Superior temporal gyrus (tissue), 1 donor: ENCODE results near the gene FREM2.

ENCODE experiments used
- DNase-seq: peaks from one replicate; pipeline ENCODE4 v3.0.0-alpha.2; 2016; ENCODE audit errors: extremely low spot score

FREM2 gene

GRCh38 chr13:38898481-38898880, 211.6 kb downstream of the FREM2 start:
- no peak for DNase-seq

GRCh38 chr13:38899571-38899970, 212.7 kb downstream of the FREM2 start:
- no peak for DNase-seq

GRCh38 chr13:38900188-38900587, 213.3 kb downstream of the FREM2 start:
- DNase-seq: no peak

GRCh38 chr13:38902551-38902950, 215.7 kb downstream of the FREM2 start:
- no peak for DNase-seq

GRCh38 chr13:38905081-38905480, 218.2 kb downstream of the FREM2 start:
- no peak for DNase-seq

GRCh38 chr13:38905861-38906260, 219.0 kb downstream of the FREM2 start:
- DNase-seq: no peak

- no peak for DNase-seq
Measured at GRCh38 chr13:38908574-38908973, 221.7 kb downstream of the FREM2 start.

- DNase-seq: no peak
Measured at GRCh38 chr13:38914070-38914469, 227.2 kb downstream of the FREM2 start.

GRCh38 chr13:38921081-38921480, 234.2 kb downstream of the FREM2 start:
- no peak for DNase-seq

- no peak for DNase-seq
Measured at GRCh38 chr13:38922170-38922569, 235.3 kb downstream of the FREM2 start.

- no peak for DNase-seq
Measured at GRCh38 chr13:38933786-38934185, 246.9 kb downstream of the FREM2 start.
